Epidermal melanocyte (primary cell): ENCODE measurements around the gene SAMD1.
A peak's percentile ranks its signal among the peaks of the same experiment; 100 is the strongest.
"Not testable (repeated sequence)": the region's sequence is repeated elsewhere in the genome, so short reads cannot be mapped to it uniquely, and the experiment has no call there.

ENCODE experiments used
- DNase-seq: peaks from one replicate; pipeline ENCODE4 v3.0.0; 2011; ENCODE audit warnings: low spot score; ENCODE audit not compliant: insufficient read length

The SAMD1 gene

DNA sequence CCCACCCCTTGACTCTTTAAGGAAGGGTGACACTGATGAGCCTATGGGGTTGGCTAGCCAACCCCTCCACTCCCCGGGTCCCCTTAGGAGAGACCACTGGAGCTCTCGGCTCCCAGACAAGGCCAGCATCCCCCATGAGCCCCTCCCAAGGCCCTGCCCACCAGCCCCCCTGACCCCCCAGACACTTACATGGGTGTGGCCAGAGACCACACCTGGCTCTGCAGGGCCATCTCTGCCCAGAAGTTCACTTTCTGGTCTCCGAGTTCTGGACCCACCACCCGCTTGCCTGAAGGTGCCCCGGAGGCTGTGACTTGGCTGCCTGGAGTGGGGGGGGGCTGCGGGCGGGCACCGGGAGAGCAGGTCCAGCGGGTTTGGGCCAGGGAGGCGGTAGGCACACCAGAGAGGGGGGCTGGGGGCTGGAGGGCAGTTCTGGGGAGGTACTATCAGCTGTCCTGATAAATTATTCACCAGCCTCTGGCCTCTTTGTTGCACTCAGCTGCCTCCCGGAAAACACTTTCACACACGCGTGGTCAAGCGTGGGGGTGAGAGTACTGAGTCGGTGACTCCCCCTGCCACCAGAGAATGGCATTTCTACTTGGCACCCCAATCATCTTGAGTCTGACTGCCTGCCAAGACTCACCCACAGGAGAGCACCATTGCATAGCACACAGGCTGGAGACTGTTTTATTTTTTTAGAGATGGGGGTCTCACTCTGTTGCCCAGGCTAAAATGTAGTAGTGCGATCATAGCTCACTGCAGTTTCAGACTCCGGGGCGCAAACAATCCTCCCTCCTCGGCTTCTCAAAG, 28.6 kb downstream of the SAMD1 start, which contains the start of gene PALM3:
Gene PALM3, minus strand, starts transcription at position 326 of the 807 bp plus-strand sequence. Its CDS starts 96 bp downstream, at position 230.
- peak; percentile 5 for DNase-seq

DNA sequence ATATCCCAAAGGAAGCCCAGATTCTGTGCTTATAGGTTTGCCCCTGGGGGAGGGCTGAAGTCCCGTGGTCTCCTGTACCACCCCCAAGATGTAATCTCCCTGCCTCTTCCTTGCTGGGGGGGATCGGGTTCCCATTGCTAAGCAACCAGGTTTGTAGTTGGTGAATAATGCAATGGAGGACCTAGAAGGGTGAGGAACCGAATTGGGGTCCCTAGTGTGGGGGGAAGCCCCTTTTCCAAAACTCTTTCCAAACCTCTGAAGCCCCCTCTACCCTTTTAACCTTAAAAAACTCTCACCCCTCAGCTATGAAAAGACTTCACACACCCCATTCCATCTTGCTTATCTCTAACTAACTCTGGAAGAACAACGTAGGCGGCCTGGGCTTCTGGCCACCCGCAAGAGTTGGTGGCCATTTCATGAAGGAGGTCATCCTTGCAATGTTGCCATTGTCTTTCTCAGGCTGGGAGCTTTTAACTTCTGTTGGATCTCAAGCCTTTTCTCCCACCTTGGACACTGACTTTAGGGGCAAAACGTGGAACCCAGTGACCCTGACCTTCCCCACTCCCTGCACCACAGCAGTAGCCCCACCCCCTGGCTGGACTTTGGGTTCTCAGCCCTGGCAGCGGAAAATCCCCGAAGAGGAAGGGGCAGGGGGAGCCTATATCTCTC, 29.3 kb downstream of the SAMD1 start:
- DNase-seq: peak; percentile 10

DNA sequence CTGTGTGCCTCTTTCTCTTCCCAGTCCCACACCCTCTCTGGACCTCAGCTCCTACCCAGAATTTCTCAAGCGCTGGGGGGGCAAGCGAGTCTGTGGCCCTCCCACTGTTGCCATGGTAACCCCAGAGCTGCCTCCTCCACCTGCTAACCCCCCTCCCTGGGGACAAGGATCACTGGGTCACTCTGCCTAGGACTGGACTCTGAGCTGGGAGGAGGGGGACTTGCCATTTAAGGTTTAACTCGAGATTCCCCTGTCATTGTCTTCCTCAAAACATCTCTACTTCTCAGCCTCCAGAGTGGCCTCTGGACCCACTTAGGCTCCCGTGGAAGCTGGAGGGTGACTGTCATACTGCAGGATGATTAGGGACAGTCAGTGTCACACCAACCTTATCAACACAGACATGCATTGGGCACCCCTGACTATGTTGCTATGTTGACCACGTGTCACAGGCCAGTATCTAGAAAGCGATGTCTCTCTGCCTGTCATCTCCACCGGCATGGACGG, 30.8 kb downstream of the SAMD1 start:
- DNase-seq: peak; percentile 7

DNA sequence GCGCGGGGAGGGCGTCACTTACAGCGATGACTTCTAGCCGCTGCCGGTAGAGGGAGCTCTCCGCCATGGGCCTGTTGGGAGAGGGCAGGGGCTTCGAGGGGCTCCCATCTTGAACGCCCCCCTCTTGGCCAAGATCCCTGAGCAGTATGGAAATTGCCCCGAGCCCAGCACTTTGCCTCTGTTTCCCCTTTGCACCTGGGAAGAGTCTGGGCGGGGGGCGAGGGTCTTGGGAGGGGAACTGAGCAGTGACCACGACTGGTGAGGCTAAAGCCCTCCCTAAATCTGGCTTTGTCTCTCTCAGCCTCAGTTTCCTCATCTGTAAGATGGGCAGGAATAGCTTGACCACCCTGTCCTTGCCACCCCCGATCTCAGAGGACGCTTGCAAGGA, 31.5 kb downstream of the SAMD1 start:
- DNase-seq: peak; percentile 13

DNA sequence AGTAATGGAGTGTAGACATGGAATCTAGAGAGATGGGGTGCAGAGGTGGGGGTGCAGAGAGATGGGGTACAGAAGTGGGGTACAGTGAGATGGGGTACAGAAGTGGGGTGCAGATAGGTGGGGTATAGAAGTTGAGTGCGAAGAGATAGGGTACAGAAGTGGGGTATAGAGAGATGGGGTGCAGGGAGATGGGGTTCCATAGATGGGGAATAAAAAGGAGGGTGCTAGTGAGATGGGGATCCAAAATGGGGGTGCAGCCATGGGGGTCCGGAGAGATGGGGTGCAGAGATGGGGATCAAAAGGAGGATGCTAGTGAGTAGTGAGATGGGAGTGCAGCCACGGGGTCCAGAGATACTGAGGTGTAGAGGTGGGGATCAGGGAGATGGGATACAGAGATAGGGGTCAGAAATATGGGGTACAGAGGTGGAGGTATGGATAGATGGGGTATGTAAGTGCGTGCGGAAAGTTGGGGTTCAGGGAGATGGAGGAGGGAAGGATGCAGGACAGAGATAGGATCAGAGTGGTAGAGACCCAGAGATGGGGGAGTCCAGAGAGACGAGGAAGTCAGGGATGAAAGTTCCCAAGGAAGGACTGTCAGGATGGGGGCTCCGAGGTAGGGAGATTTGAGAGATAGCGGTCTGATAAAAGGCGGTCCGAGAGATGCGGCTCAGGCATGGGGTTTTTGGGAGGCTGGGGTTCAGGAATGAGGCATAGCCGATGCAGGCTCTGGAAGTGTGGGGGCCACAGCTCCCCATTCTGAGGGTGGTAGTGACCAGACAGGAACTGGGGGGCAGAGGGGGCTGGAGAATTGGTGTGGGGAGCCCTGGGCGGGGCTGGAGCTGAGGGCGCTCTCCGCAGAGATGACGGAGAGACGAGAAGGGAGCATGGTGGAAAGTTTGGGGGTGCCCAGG, 32.1 kb downstream of the SAMD1 start:
- DNase-seq: peak; percentile 10

DNA sequence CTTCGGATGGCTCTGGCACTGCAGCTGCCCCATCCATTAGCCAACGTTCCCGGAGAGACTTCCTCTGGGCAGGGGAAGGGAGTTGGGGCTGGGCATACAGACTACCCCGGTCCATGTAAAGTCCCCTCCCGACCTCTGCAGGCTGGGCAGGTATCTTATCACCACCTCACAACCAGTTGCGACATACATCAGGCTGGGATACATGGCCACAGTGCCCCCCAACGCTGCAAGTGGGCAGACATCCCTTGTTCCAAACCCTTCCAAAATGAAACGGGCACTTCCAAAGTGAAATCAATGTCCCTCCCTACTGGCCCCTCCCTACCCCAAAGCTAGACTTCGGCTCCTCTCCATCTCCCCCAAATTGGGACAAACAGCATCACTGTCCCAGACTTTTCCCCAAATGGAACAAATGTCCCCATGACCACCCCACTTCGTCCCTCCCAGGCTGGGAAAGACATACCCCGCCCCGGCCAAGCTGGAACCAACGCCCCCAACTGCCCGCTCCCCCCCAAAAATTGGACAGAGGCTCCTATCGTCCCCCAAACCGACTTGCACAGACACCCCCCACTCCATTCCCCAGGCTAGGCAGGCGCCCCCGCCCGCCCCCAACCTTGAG, 33.7 kb downstream of the SAMD1 start:
- peak; percentile 3 for DNase-seq

DNA sequence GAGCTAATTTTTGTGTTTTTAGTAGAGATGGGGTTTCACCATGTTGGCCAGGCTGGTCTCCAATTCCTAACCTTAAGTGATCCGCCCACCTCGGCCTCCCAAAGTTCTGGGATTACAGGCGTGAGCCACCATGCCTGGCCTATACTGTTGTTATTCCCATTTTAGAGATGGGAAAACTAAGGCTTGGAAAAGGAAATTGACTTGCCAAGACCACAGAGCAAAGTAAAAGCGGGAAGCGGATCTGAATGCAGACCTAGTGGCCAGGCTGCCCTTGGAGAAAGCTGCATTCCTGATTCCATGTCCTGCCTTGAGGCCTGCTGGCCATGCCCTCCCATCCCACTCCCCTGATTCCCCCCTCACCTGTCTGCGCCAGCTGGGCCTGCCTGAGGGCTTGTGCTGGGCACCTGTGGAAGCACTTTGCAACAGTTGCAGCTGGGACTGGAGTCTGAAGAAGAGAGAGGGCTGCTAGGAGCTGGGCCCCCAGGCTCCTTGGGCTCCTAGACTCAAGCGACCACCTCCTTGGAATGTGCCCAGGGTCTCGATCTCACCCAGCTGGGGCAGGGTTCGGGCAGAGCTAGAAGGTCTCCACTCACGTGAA, 34.4 kb downstream of the SAMD1 start:
- peak; percentile 5 for DNase-seq

DNA sequence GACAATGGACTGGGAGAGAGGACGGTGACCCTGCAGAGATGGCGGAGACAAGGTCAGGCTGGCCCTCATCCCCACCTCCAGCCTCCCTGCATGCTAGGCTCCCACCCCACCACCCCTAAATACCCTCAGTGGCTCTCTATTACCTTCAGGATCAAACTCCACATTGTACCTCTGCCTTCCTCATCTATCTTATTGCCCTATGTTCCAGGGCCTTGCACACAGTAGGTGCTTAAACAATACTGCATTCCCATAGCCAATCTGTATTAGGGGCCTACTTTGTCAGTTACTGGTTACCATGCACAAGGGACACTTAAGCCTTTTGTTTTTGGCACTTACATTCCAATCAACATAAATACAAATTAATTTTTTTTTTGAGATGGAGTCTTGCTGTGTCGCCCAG, 35.2 kb downstream of the SAMD1 start:
- peak; percentile 6 for DNase-seq

DNA sequence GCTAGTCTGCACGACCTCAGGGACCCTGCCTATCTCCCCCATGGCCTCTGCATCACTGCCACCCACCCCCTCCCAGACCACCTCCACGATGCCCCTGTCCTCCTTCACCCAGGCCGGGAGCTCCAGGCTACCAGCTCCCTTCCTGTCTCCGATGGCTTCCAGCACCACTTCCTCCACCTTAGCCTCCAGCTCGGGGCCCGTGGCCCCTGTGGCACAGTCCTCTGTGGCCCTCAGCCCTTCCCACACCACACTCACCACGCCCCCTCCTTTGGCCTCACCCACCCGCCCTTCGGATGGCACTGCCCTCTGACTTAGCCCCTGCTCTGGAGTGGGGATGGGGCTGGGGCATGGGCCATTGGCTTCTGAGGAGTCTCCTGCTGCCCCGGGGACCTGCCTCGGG, 35.8 kb downstream of the SAMD1 start:
- DNase-seq: peak; percentile 6

DNA sequence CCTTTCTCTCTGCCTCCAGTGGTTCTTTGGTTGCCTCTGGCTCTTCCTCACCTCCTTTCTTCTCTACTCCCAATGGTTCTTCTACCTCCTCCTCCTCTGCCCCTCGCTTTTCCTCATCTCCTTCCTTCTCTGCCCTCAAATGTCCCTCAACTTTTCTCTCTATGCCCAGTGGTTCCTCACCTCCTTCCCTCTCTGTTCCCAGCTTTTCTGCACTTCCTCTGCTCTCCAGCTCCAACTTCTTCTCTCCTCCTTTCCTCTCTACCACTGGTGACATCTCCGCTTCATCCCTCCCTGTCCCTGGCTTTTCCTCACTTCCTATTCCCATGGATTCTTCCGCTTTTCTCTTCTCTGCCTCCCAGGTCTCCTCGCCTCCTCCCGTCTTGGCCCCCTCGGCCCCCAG, 36.5 kb downstream of the SAMD1 start:
- peak; percentile 8 for DNase-seq

DNA sequence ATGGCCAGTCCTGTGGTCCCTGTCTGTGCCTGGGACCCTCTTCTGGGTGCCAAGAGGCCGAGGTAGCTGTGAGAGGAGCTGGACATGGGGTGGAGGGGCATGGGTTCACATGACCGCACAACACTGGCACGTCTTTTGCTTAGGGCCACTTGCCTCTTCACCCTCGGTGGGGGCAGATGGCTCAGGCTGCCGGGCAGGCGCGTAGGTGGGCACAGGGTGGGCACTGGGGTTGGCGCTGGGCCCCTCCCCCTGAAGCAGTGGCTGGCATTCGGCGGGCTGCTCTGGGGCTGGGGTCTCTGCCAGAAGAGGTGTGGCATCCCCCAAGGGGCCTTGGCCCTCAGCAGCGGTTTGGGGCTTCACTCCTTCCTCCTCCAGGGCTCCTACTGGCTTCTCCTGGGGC, 37.1 kb downstream of the SAMD1 start:
- DNase-seq: peak; percentile 10

DNA sequence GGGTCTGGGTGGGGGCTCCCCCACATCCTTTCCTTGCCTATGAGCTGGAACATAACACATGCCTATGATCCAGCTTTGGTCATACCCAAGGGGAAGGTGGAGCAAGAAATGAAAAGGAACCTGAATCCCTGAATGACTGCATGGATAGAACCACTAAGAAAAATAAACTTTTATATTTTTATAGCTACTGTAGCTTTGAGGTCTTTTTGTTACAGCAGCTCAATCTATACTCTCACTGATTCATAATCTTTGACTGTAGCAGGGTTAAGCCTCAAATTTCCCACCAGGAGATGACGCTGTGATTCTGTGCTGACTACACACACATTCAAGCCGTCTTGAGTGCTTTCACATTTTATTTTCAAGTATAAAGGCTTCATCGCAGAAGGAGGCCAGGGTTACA, 37.5 kb downstream of the SAMD1 start:
- no peak for DNase-seq

DNA sequence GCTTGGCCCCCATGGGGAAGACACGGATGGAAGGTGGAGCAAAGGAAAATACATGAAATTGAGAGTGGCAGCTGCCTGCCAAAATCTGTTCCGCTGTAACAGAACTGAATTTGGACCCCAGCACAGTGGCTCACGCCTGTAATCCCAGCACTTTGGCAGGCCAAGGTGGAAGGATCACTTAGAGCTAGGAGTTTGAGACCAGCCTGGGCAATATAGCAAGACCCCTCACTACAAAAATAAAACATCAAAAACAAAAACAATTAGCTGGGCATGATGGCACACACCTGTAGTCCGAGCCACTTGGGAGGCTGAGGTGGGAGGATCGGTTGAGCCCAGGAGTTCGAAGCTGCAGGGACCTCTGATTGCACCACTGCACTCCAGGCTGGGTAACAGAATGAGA, 38.1 kb downstream of the SAMD1 start:
- no peak for DNase-seq

DNA sequence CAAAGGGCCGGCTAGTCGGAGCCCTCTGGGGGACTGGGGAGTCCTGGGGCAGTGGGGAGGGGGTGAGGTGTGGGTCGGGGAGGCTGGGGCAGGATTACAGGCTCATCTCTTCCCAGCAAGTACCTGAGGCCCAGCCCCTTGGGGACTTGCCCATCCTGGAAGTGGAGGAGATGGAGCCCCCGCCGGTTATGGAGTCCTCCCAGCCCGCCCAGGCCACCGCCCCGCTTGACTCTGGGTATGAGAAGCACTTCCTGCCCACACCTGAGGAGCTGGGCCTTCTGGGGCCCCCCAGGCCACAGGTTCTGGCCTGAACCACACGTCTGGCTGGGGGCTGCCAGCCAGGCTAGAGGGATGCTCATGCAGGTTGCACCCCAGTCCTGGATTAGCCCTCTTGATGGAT, 38.6 kb downstream of the SAMD1 start:
- no peak for DNase-seq

DNA sequence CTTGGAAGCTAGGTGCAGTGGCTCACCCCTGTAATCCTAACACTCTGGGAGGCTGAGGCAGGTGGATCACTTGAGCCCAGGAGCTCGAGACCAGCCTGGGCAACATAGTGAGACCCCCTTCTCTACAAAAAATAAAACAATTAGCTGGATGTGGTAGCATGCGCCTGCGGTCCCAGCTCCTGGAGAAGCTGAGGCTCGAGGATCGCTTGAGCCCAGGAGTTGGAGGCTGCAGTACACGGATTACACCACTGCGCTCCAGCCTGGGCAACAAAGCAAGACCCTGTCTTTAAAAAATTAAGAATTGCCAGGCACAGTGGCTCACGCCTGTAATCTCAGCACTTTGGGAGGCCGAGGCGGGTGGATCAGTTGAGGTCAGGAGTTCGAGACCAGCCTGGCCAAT, 39.6 kb downstream of the SAMD1 start:
- not testable (repeated sequence) for DNase-seq

DNA sequence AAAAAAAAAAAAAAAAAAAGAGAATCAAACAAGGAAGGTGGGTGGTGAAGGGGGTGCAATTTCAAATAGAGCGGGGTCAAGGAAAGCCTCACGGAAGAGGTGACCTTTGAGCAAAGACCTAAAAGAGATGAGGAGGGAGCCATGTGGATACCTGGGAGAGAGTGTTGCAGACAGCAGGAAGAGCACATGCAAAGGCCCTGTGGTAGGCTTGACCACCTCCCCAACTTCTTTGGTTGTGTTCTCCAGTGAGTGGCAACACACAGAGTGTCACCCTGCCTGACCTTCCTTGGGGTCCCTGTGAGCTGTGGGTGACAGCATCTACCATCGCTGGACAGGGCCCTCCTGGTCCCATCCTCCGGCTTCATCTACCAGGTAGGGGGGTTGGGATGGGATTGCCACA, 40.0 kb downstream of the SAMD1 start:
- peak; percentile 3 for DNase-seq

DNA sequence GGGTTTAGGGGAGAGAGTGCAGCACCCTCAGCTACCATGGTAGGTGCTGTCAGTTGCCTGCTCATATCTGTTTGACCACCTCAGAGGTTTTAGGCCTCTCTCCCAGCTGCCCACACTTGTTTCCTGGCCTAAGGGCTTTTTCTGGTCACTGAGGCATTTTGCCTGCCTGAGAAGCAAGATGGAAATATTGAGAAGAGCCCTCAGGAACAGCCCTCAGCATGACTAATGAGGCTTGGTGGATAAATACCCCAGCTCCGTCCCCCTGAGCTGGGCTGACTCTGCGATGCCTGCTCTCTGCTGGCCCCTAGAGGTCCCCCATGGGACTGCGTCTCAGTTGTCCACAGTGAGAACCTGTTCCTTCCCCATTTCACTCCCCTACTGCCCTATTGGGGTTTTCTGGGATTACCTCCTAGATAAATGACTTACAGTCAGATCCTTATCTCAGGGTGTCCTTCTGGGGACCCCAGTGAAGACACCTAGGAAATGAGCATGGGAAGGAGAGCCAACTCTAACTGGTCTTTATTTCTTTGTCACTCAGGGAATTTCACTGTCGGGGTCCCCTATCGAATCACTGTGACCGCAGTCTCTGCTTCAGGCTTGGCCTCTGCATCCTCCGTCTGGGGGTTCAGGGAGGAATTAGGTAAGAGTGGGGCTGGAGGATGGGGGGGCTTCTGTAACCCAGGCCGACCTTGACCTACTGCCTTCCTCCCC, 42.0 kb downstream of the SAMD1 start:
- peak; percentile 20 for DNase-seq

DNA sequence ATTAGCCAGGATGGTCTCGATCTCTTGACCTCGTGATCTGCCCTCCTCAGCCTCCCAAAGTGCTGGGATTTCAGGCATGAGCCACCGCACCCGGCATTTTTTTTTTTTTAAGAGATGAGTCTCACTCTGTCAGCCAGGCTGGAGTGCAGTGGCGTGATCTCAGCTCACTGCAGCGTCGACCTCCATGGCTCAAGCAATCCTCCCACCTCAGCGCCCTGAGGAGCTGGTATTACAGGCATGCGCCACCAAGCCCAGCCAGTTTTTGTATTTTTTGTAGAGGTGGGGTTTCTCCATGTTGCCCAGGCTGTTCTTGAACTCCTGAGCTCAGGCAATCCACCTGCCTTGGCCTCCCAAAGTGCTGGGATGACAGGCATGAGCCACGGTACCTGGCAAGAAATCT, 42.7 kb downstream of the SAMD1 start:
- not testable (repeated sequence) for DNase-seq

DNA sequence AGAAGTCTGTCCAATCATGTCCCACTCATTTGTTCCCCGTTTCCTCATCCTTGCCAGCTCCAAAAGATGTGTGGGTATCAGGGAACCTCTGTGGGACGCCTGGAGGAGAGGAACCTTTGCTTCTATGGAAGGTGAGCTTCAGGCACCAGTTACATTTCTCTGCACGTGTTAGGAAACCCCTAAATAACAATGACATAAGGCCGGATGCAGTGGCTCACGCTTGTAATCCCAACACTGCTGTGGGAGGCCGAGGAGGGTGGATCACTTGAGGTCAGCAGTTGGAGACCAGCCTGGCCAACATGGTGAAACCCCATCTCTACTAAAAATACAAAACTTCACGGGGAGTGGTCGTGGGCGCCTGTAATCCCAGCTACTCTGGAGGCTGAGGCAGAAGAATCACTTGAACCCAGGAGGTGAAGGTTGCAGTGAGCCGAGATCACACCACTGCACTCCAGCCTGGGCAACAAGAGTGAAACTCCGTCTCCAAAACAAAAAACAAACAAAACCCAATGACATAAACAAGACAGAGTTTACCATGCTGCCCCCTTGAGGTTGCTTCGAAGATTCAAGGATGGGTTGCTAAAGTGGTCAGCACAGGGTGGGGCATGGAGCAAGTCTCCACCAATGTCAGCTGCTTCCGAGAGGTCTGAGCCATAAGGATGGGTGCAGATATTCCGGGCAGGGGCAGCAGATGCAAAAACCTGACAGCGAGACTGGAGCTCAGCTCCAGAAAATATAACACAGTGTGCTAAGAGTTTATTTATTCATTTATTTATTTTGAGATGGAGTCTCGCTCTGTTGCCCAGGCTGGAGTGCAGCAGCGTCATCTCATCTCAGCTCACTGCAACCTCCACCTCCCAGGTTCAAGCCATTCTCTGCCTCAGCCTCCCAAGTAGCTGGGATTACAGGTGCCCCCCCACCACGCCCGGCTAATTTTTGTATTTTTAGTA, 47.6 kb downstream of the SAMD1 start:
- DNase-seq: peak; percentile 67
